AG09319 (cell line): ENCODE results near the gene APH1A.
A peak's percentile ranks its signal among the peaks of the same experiment; 100 is the strongest.
"Not testable (repeated sequence)": the region's sequence is repeated elsewhere in the genome, so short reads cannot be mapped to it uniquely, and the experiment has no call there.

Source experiments
- DNase-seq: peaks from one replicate; pipeline ENCODE4 v3.0.0-alpha.2; 2010; ENCODE audit warnings: low read depth; ENCODE audit errors: extremely low read depth
- TF ChIP-seq, protein P1 (sequence below): IDR thresholded peaks from 2 replicates; pipeline ENCODE4 v1.5.1; 2011; ENCODE audit warnings: low read depth, mild to moderate bottlenecking, inconsistent platforms, low read length, moderate library complexity

The APH1A gene

DNA sequence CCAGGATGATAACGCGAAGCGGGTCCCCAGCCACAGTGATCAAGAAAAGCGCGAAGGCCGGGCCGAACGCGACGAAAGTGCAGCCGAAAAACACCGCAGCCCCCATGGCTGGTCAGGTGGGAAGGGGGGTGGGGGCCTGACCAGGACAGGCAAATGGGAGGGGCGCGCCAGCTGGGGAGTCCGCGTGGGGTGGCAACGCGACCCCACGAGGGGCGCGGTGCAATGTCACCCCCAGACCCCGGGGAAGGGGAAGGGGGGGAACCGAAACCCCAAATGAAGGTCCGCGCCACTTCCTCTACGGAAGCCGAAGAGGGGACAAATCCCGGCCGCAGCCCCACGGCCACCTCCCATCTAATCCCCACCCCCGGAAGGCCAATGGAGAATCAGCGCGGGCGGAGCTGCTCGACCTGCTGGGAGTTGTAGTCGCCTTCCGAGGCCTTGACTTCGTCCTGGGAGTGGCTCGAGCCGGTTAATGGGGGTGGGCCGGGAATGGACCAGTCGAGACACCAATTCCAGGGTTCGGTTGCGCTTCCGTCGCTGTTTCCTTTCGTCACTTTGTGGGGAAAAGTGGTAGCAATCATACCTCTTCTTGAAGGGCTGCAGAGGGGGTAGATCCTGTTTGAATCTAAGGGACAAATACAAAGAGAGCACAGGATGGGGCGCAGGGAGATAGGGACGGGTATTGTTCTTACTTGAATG lies at the start of gene APH1A:
TSS of gene APH1A (minus strand) at position 312 of the 699 bp plus-strand sequence. CDS start at position 106, 206 bp downstream.
- TF ChIP-seq, protein P1, sequence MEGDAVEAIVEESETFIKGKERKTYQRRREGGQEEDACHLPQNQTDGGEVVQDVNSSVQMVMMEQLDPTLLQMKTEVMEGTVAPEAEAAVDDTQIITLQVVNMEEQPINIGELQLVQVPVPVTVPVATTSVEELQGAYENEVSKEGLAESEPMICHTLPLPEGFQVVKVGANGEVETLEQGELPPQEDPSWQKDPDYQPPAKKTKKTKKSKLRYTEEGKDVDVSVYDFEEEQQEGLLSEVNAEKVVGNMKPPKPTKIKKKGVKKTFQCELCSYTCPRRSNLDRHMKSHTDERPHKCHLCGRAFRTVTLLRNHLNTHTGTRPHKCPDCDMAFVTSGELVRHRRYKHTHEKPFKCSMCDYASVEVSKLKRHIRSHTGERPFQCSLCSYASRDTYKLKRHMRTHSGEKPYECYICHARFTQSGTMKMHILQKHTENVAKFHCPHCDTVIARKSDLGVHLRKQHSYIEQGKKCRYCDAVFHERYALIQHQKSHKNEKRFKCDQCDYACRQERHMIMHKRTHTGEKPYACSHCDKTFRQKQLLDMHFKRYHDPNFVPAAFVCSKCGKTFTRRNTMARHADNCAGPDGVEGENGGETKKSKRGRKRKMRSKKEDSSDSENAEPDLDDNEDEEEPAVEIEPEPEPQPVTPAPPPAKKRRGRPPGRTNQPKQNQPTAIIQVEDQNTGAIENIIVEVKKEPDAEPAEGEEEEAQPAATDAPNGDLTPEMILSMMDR, result no peak
- peak; percentile 90 for DNase-seq

DNA sequence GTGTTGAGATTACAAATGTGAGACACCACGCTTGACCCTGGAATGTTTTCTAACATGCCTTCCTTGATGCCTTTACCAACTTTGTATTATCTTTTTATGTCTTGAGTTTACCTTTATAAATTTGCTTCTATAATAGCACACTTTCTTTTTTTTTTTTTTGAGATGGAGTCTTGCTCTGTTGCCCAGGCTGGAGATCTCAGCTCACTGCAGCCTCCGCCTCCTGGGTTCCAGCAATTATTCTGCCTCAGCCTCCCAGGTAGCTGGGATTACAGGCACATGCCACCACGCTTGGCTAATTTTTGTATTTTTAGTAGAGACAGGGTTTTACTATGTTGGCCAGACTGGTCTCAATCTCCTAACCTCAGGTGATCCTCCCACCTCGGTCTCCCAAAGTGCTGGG lies 45.9 kb upstream of the APH1A start:
- DNase-seq, result not testable (repeated sequence)

DNA sequence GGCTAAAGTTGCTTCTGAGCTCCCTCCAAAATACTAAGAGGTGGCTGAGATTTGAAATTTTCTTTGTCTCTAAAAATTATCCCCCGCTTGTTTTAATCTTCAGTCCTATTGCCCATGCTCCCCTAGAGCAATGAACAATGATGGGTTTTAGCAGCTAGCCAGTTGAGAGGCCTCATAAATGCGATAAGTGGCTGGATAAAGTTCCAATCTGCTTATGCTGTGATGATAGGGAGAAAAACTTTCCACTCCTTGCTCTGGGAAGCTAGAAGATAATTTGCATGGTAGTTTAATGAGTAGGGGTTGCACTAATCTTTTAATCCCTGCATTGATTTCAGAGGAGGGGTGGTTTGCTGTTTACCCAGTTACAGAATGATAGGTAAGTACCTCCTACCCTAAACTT lies 42.9 kb upstream of the APH1A start:
- TF ChIP-seq, protein P1, result no peak
- no peak for DNase-seq

GRCh38 chr1:150309758-150310508 lies 41.1 kb upstream of the APH1A start:
- DNase-seq, result no peak
- TF ChIP-seq, protein P1, result no peak

DNA sequence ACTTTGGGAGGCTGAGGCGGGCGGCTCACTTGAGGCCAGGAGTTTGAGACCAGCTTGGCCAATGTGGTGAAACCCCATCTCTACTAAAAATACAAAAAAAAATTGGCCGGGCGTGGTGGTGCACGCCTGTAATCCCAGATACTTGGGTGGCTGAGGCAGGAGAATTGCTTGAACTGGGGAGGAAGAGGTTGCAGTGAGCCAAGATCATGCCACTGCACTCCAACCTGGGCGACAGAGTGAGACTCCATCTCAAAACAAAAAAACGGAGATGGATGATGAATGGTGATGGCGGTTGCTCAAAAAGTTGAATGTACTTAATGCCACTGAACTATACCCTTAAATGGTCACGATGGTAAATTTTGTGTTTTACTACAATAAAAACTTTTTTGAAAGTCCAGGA lies 39.8 kb upstream of the APH1A start:
- not testable (repeated sequence) for DNase-seq

DNA sequence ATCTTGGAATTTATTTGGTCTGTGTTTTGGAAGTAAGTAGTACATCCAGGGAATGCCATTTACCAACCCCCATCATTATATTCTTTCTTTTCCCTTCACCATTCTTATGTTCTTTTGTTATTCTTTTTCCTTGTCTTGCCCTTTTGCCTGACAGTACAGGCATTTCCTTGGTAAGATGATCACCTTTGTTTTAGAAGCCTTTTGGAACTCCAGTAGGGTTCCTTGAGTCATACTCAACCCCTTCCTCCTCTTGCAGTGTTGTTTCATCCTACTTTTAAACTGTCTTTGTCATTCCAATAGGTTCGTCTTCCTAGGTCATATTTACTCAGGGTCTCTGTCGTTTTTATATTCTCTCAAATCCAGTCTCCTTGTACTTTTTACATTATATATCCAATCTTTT lies 34.1 kb upstream of the APH1A start:
- DNase-seq, result no peak
- TF ChIP-seq, protein P1, result no peak

- TF ChIP-seq, protein P1, result no peak
- no peak for DNase-seq
Measured at GRCh38 chr1:150302338-150302737, 33.5 kb upstream of the APH1A start.

- TF ChIP-seq, protein P1, result no peak
- no peak for DNase-seq
Measured at GRCh38 chr1:150299716-150300115, 30.9 kb upstream of the APH1A start.
